Measurements from ENCODE around the gene AGBL4.

- TF ChIP-seq, protein P1, sequence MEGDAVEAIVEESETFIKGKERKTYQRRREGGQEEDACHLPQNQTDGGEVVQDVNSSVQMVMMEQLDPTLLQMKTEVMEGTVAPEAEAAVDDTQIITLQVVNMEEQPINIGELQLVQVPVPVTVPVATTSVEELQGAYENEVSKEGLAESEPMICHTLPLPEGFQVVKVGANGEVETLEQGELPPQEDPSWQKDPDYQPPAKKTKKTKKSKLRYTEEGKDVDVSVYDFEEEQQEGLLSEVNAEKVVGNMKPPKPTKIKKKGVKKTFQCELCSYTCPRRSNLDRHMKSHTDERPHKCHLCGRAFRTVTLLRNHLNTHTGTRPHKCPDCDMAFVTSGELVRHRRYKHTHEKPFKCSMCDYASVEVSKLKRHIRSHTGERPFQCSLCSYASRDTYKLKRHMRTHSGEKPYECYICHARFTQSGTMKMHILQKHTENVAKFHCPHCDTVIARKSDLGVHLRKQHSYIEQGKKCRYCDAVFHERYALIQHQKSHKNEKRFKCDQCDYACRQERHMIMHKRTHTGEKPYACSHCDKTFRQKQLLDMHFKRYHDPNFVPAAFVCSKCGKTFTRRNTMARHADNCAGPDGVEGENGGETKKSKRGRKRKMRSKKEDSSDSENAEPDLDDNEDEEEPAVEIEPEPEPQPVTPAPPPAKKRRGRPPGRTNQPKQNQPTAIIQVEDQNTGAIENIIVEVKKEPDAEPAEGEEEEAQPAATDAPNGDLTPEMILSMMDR (IDR thresholded peaks at IDR 0.05 in 4 of 5, conservative IDR thresholded peaks at IDR 0.05 in 1 of 5), result no peak
- TF ChIP-seq POLR2A (IDR thresholded peaks at IDR 0.05), result no peak
Measured at GRCh38 chr1:49817681-49818080, 206.1 kb downstream of the AGBL4 start.
